Body of pancreas (tissue), 4 donors: ENCODE data around the gene TIMM23B. TPM values are rescaled to one million over a fixed set of nuclear protein-coding genes. Genes with fewer than 3 reads are reported as not detected.
A peak's percentile ranks its signal among the peaks of the same experiment; 100 is the strongest.
"Not testable (repeated sequence)": the region's sequence is repeated elsewhere in the genome, so short reads cannot be mapped to it uniquely, and the experiment has no call there.

ENCODE experiments used
- ATAC-seq: fragments of 150-250 bp; one replicate; pipeline ENCODE4 v1.9.1; 2016
- DNase-seq, 4 donors: peaks; one replicate each; pipeline ENCODE4 v3.0.0-alpha.2; 2019
- H3K27ac ChIP-seq, 4 donors: fragments of 200-600 bp; sonication (generic); 1 replicate in 3 of 4; 2 replicates in 1 of 4; pipeline versions ENCODE4 v1.5.1 to v1.6.1; 2016 to 2019; ENCODE audit warnings: mild to moderate bottlenecking in 1 of 4, mixed read lengths in 1 of 4, moderate library complexity in 1 of 4
- H3K27me3 ChIP-seq, 2 donors: fragments of 200-600 bp; sonication (generic); one replicate each; pipeline ENCODE4 v1.6.0; 2016; ENCODE audit warnings: mild to moderate bottlenecking in 1 of 2
- H3K36me3 ChIP-seq, 2 donors: fragments of 200-600 bp; sonication (generic); replicated peaks in 1 of 2; 2 replicates each; pipeline ENCODE4 v1.5.1; 2016; ENCODE audit warnings: low read depth in 2 of 2; ENCODE audit not compliant: insufficient read depth in 1 of 2
- H3K4me1 ChIP-seq: fragments of 200-600 bp; sonication (generic); one replicate; pipeline ENCODE4 v1.6.0; 2016
- H3K4me3 ChIP-seq, 2 donors: fragments of 200-600 bp; sonication (generic); 1 replicate in 1 of 2; 2 replicates in 1 of 2; pipeline ENCODE4 v1.5.1; 2016 to 2019
- H3K9me3 ChIP-seq, 3 donors: fragments of 200-600 bp; sonication (generic); 1 replicate in 2 of 3; 2 replicates in 1 of 3; pipeline ENCODE4 v1.5.1; 2016
- WGBS, 2 donors: methylation state at CpG; one replicate each; pipeline ENCODE4 v1.1.5; 2017; 5-methylcytosine and 5-hydroxymethylcytosine counted together
- intact Hi-C: fragments of 100-400 bp; cut with DNase I; formaldehyde crosslinking; loops from one replicate; pipeline ENCODE4 v1.15.1; 2023
- total RNA-seq, 2 donors: library from RNA; depleted of rRNA; stranded (reverse); fragments of >200 nt; gene quantifications; one replicate each; pipeline ENCODE4 v1.1.0, GENCODE V29; 2016

Gene TIMM23B
- total RNA-seq, 2 donors from 2014 or later: 25.9 to 37.6 TPM

DNA sequence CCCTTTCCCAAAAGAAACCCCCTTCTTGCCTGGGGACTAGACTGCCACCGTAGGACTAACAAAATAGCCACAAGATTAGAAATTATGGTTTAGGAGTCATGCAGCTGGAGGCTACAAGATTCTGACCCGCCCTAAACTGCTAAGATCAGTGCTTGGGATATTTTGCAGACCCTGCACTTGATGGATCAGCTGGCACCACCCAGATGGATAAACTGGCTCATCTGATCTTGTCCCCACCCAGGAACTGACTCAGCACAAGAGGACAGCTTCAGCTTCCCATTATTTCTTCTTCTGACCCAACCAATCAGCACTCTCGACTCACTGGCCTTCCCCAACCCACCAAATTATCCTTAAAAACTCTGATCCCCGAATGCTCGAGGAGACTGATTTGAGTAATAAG is 10.6 kb upstream of the TIMM23B start:
- H3K4me3 ChIP-seq, H3K9me3 ChIP-seq, H3K27me3 ChIP-seq, H3K36me3 ChIP-seq, ATAC-seq, intact Hi-C loops, H3K27ac ChIP-seq, H3K4me1 ChIP-seq, DNase-seq: not testable (repeated sequence)
- WGBS, 2 donors: 92 to 95% methylated on average over 5 of the region's 5 CpGs

DNA sequence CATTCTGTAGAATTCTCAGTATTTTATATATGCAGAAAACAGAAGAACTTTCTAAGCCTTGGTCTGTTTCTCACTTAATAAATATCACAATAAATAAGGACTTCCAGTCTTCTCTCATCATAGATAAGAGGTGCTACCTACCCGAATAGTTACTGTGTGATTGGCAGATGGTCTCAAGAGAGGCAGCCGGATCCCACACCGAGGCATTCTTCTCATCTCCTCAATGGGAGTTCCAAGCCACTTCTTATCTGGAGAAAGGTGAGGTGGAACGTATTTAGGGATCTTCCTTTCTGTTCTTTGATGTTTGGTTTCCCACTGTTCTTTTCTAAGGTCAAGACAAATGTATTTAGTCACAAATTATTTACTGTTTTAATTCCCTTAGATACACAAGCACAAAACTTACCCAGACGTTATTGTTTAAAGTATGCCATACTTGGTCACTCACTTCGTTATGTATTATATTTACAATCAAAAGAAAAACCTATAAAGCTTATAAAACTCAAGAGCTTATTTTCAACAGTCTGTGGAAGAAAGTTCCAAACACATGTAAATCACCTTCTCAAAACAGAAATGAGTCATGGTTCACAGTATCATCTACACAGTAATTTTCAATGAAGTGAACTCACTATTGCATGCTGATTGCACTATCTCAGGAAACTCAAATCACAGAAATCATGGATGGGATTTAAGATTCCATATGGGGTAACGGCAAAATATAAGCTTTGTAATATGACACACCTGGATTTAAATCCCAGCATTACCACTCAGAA is 9.7 kb upstream of the TIMM23B start:
- H3K36me3 ChIP-seq, H3K4me3 ChIP-seq, intact Hi-C loops, H3K9me3 ChIP-seq, ATAC-seq, H3K27me3 ChIP-seq, H3K4me1 ChIP-seq, H3K27ac ChIP-seq, DNase-seq: not testable (repeated sequence)
- 80 to 82% methylated on average over 7 of the region's 7 CpGs for WGBS, 2 donors

DNA sequence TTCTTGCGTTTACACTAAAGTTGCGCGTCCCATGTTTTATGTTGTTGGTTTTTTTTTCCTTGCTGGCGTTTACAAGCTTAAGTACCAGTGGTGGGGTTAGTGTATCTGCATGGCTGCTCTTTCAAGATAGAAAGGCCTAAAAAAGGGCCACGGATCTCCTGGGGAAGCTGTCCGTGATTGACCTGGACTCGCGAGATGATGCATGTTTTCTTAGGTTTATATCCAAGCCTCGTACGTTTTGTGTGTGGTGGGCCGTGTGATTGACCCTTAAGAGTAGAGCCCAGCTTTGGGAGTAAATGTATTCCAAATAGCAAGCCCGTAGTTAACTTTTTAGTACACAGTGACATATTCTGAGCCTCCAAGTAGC is 469 bp downstream of the TIMM23B start:
- Histone ChIP-seq H3K4me3 (peak overlapping the region; percentile 84 to 98), H3K27ac (peak overlapping the region; percentile 32 to 74 (median 58)), H3K4me1 (peaks cover 20% of the 10 kb centered on the region)
- DNase-seq, H3K9me3 ChIP-seq, intact Hi-C loops, H3K27me3 ChIP-seq, ATAC-seq, H3K36me3 ChIP-seq: not testable (repeated sequence)
- 0 to 1% methylated on average over 12 of the region's 12 CpGs for WGBS, 2 donors

DNA sequence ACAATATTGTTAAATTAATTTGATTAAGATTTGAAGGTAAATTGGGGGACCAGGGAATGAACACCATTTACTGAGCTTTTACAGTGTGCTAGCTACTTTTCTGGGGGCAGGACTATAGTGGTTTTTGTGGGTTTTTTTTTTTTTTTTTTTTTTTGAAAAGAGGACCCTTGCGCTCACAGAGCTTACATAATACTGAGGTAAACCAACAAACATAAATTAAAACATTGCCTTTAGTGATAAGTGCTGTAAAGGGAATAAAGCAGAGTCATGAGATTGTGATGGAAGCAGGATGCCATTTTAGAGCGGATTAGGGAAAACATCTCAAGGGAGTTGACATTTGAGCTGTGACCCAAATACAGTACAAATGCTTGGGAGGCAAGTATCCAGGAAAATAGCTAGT is 1.8 kb downstream of the TIMM23B start:
- H3K36me3 ChIP-seq, H3K27ac ChIP-seq, H3K27me3 ChIP-seq, DNase-seq, H3K9me3 ChIP-seq, H3K4me3 ChIP-seq, ATAC-seq, intact Hi-C loops: not testable (repeated sequence)
- 79 to 90% methylated on average over 2 of the region's 2 CpGs for WGBS, 2 donors
- peaks cover 20% of the 10 kb centered on the region for H3K4me1 ChIP-seq

DNA sequence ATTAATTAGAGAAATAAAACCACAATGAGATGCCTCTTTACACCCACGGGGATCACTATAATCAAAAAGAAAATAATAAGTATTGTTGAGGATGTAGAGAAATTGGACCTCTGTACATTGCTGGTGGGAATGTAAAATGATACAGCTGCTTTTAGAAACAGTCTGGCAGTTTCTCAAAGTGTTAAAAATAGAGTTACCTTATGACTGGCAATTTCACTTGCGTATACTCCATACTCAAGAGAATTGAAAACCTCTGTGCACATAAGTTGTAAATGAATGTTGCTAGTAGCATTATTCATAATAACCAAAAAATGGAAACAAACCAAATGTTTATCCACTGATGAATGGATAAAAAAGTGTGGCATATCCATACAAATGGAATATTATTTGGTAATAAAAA is 6.3 kb downstream of the TIMM23B start:
- WGBS, 2 donors: 67 to 71% methylated on average over 1 of the region's 2 CpGs
- H3K36me3 ChIP-seq, DNase-seq, H3K4me3 ChIP-seq, H3K27ac ChIP-seq, H3K4me1 ChIP-seq, H3K27me3 ChIP-seq, H3K9me3 ChIP-seq, ATAC-seq, intact Hi-C loops: not testable (repeated sequence)

DNA sequence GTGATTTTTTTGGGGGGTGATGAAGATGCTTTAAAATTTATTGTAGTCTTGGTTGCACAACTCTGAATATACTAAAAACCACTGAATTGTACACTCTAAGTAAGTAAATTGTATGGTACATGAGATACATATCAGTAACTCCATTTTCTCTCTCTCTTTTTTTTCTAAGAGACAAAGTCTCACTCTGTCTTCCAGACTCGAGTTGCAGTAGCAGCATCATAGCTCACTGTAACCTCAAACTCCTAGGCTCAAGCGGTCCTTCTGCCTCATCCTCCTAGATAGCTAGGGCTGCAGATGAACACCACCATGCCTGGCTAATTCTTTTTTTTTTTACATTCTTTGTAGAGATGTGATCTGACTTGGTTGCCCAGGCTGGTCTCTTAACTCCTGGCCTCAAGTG is 6.9 kb downstream of the TIMM23B start:
- H3K27ac ChIP-seq, H3K4me3 ChIP-seq, intact Hi-C loops, H3K27me3 ChIP-seq, H3K9me3 ChIP-seq, DNase-seq, H3K36me3 ChIP-seq, H3K4me1 ChIP-seq, ATAC-seq: not testable (repeated sequence)
- WGBS, 2 donors: 88 to 97% methylated on average over 2 of the region's 2 CpGs

- ATAC-seq: not testable (repeated sequence)
- 58 to 69% methylated on average over 3 of the region's 3 CpGs for WGBS, 2 donors
These were observed 10.2 kb downstream of the TIMM23B start for GRCh38 chr10:49952006-49952405.

GRCh38 chr10:49953122-49953521 is 11.3 kb downstream of the TIMM23B start:
- H3K4me3 ChIP-seq, H3K27me3 ChIP-seq, H3K9me3 ChIP-seq, DNase-seq, intact Hi-C loops, H3K27ac ChIP-seq, H3K4me1 ChIP-seq, ATAC-seq, H3K36me3 ChIP-seq: not testable (repeated sequence)
- WGBS, 2 donors: 92 to 96% methylated on average over 2 to 3 of the region's 3 CpGs

More at GRCh38 chr10:49952006-49952405, 10.2 kb downstream of the TIMM23B start:
- DNase-seq, intact Hi-C loops, H3K27ac ChIP-seq, H3K27me3 ChIP-seq, H3K4me3 ChIP-seq, H3K4me1 ChIP-seq, H3K9me3 ChIP-seq, H3K36me3 ChIP-seq: not testable (repeated sequence)

- H3K4me1 ChIP-seq, ATAC-seq, H3K36me3 ChIP-seq, H3K9me3 ChIP-seq, H3K27me3 ChIP-seq, intact Hi-C loops, DNase-seq, H3K27ac ChIP-seq, H3K4me3 ChIP-seq: not testable (repeated sequence)
- WGBS, 2 donors: 87 to 100% methylated on average over 2 to 16 of the region's 37 CpGs
These were observed 28.5 kb downstream of the TIMM23B start for GRCh38 chr10:49970331-49970857.

DNA sequence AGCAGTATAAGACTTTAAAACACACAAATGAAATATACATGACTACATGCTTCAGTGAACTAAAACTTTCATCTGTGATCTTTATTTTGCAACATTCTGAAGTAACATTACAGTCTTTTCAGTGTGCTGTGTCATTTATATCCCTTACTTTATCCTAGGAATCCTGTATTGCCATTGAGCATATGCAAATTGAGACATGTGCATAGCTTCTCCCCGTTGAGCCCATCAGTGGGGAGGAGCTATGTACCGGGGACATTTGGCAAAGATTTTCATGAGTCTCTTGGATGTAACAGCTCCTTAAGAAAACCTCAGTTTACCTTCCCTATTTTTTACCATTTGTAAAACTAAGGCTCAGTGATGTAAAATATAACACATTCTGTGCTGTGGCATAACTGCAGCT is 29.6 kb downstream of the TIMM23B start:
- H3K36me3 ChIP-seq, H3K27me3 ChIP-seq, H3K27ac ChIP-seq, H3K4me3 ChIP-seq, H3K4me1 ChIP-seq, ATAC-seq, intact Hi-C loops, DNase-seq, H3K9me3 ChIP-seq: not testable (repeated sequence)
- 71 to 79% methylated on average over 2 of the region's 2 CpGs for WGBS, 2 donors

GRCh38 chr10:49972094-49972493 is 30.2 kb downstream of the TIMM23B start:
- H3K9me3 ChIP-seq, H3K4me3 ChIP-seq, DNase-seq, H3K27me3 ChIP-seq, H3K4me1 ChIP-seq, intact Hi-C loops, H3K36me3 ChIP-seq, ATAC-seq, H3K27ac ChIP-seq: not testable (repeated sequence)
- 83 to 89% methylated on average over 3 of the region's 3 CpGs for WGBS, 2 donors

DNA sequence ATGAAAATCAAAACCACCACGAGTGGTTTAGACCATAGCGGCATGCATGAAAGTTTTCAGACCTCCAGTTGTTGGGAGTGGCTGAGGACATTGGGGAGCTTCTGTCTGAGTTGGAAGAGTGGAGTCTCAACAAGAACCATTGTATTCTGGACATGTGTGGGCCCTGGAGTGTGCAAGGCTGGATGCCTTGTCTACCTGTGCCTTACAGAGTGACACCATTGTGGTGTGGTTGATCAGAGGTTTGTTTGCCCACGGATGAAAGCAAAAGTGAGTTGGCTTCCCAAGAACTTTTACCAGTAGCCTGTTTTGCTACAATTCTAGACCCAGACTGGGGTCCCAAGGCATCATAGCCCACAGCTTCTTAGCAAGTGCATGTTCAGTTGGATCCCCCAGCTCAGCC is 35.9 kb downstream of the TIMM23B start:
- H3K36me3 ChIP-seq, H3K27me3 ChIP-seq, H3K4me1 ChIP-seq, H3K4me3 ChIP-seq, H3K9me3 ChIP-seq, ATAC-seq, DNase-seq, intact Hi-C loops, H3K27ac ChIP-seq: not testable (repeated sequence)
- WGBS, 2 donors: 88 to 90% methylated on average over 2 to 3 of the region's 3 CpGs
